Measurements from ENCODE around the gene PALM.
"Not testable (repeated sequence)": the region's sequence is repeated elsewhere in the genome, so short reads cannot be mapped to it uniquely, and the experiment has no call there.

PALM gene

DNA sequence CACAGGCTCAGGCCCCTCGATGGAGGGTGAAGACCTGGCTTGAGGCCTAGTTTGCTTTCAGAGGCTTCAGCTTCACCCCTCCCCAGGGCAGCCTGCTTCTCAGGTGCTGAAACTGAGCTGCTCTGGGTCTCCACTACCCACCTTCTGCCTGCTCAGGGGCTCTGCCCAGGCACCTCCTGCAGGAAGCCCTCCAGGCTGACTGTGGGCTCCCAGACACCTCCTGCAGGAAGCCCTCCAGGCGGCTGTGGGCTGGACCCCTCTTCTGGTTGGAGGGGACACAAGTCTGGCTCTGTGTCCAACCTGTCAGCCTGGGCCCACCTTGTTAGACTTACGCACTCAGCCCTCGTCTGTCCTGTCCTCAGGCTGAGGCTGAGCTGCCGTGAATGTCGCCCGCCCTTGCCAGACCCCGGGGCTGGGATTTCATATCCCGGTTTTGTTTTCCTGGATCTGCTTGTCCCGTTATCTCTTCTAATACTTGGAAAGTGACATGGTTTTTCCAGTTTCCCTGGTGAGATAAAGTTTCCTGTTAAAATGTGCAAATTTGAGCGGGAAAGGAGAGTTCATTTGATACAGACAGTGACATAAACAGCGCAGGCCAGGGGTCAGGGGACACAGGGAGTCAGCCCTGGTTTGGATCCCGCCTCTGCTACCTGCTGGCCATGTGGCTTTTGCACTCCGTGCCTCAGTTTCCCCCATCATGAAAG is 21.4 kb downstream of the PALM start:
- DNase-seq (ENCODE audit: low read depth in 2 of 3, low spot score in 1 of 3): no peak

DNA sequence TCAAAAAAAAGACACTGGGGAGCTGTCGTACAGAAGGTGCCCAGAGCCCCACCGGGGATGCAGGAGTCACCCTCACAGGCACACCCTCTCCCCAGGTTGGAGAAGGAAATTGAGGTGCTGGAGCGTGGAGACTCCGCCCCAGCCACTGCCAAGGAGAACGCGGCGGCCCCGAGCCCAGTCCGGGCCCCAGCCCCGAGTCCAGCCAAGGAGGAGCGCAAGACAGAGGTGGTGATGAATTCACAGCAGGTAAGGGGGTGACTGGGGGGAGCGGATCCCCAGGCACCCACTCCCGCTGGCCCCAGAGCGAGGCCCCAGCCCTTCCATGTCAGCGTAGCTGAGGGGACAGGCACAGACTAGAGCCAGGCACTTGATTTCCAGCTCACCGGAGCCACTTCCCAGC is 22.3 kb downstream of the PALM start:
- DNase-seq (ENCODE audit: low read depth in 2 of 3, low spot score in 1 of 3): no peak

DNA sequence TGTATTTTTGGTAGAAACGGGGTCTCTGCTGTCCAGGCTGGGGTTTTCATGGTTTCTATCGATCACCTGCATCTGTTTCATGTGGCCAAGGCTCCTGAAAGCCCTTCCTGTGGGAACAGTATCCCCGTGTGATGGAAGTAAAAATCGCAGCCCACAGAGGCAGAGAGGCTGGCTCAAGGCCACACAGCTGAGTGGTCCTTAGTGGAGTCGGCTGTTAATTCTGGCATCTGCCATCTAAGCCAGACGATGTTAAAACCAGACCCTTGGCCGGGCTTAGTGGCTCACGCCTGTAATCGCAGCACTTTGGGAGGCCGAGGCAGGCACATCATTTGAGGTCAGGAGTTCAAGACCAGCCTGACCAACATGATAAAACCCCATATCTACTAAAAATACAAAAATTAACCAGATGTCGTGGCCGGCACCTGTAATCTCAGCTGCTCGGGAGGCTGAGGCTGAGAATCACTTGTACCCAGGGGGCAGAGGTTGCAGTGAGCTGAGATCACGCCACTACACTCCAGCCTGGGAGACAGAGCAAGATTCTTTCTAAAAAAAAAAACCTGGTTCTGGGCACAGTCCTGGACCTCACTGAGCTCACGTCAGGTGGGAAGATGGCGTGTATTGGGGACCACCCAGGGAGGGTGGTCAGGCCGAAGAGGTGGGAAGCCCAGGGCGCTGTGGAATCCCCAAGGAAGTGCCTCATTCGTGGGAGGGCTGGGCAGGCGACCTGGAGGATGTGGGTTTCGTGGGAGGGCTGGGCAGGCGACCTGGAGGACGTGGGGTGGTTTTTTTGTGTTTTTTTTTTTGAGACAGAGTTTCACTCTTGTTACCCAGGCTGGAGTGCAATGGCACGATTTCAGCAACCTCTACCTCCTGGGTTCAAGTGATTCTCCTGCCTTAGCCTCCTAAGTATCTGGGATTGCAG is 23.7 kb downstream of the PALM start:
- DNase-seq (ENCODE audit: low read depth in 2 of 3, low spot score in 1 of 3): no peak

DNA sequence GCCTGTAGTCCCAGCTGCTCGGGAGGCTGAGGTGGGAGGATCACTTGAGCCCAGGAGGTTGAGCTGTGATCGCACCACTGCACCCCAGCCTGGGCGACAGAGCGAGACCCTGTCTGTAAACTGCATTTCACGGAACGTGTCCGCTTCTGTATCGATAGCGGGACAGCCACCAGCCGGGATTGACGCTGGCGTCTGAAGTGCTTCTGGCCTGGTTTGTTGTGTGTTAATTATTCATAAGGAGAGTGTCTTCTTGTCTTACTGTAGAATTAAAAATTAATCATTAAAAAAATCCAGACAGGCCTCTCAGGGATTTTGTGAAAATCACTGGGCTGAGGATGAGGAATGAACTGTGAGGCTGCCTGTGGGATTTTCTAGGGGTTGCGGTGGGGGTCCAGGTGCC is 26.0 kb downstream of the PALM start:
- no peak for DNase-seq (ENCODE audit: low read depth in 2 of 3, low spot score in 1 of 3)

DNA sequence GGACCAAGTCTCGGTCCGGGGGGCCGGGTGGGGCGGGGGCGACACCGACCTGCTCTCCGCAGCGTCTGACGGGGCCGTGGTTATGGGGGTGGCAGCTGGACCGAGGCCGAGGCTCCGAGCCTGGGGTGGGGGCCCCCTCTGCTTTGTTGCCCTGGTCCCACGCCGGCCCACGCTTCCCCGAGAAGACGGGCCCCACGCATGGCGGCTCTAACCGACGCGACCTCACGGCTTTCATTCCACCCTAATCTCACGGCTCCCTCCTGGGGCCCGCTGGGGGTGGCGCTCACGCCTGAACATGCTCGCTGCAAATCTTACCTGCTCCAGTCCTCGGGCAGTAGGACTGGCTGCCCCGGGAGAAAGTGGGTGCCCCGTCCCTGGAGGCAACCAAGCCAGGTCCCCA is 27.4 kb downstream of the PALM start:
- DNase-seq (ENCODE audit: low read depth in 2 of 3, low spot score in 1 of 3): no peak

DNA sequence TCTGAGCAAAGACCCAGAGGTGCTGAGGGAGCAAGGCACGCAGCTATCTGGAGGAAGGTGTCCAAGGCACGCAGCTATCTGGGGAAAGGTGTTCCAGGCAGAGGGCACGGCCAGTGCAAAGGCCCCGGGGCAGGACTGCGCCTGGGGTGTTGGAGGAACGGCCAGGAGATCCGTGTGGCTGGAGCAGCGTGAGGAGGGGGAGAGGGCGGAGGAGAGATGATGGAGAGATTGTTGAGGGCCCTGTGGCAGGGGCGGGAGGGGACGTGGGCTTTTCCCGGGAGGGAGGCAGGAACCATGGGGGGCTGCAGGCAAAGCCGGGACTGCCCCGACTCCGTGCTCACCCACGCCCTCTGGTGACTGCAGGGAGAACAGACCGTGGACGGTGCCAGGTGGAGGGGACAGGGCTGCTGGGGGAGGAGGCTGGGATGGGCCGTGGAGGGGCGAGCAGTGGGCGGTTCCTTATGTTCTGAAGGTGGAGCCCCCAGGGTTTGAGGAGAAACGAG is 28.9 kb downstream of the PALM start:
- DNase-seq (ENCODE audit: low read depth in 2 of 3, low spot score in 1 of 3): peak; percentile 22 to 48 (median 42)

DNA sequence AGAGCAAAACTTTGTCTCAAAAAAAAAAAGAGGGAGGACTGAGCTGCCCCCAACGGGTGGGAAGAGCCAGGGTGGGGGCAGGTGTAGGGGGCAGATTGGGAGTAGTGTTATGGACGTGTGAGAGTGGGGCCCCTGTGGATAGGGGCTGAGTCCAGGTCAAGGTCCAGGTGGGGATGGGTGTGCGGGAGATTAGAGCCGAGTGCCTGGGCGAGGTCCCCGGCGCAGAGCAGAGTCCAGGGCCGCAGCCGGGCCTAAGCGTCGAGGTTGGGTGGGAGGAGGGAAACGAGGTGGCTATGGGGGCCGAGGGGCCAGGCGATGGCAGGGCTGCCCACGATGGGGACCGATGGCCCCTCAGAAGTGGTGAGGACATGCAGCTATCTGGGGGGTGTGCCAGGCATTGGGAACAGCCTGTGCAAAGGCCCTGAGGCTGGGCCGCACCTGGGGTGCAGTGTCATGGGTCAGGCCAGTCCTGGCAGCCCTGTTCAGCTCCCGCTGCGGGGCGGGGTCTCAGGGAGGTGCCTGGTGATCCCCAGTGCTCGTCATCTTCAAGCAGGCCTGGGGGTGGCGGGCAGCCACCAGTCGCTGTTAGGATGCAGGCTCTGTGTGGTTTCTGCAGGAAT is 29.9 kb downstream of the PALM start:
- DNase-seq (ENCODE audit: low read depth in 2 of 3, low spot score in 1 of 3): no peak

DNA sequence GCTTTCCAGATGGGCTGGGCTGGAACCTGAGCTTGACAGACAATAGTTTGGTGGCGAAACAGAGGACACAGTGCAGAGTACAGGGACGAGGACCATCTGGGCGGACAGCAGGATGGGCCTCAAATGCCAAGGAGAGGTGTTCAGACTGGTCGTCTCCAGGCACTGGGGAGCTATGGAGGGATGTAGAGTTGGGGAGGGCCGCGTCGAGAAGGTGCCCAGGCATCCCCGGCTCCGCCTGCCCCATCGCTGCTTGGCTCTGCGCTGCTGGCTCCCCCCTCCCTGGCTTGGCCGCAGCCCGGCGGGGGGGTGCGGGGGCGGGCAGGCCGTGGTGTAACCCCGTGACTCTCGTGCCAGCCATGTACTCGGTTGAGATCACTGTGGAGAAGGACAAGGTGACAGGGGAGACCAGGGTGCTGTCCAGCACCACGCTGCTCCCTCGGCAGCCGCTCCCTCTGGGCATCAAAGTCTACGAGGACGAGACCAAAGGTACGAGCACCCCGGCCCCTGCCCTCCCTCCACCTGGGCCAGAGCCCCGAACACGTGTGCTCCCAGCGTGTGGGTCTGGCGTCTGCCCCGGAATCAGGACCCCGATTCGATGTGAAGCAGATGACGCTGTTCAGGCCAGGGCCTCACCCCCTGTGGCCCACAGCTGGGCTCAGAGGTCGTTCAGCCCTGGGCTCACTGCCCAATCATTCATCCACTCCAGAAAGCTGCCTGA is 31.4 kb downstream of the PALM start:
- DNase-seq (ENCODE audit: low read depth in 2 of 3, low spot score in 1 of 3): no peak

DNA sequence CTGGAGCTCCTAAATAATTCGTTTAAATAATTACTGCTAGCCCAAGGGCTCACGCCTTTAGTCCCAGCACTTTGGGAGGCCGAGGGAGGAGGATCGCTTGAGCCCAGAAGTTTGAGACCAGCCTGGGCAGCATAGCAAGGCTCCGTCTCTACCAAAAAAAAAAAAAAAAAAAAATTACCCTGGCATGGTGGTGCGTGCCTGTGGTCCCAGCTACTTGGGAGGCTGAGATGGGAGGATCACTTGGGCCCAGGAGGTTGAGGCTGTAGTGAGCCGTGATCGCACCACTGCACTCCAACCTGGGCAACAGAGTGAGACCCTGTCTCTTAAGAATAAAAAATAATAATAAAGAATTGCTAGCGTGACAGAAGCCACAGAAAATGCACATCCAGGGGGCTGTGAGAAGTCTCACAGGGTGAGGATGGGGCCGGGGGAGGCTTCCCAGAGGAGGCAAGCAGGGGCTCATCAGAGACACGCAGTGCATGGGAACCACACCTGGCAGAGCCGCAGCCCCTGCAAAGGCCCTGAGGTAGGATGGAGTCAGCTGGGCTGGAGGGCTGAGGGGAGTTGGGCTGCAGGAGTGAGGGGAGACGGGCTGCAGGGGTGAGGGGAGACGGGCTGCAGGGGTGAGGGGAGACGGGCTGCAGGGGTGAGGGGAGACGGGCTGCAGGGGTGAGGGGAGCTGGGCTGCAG is 32.2 kb downstream of the PALM start:
- not testable (repeated sequence) for DNase-seq (ENCODE audit: low read depth in 2 of 3, low spot score in 1 of 3)

DNA sequence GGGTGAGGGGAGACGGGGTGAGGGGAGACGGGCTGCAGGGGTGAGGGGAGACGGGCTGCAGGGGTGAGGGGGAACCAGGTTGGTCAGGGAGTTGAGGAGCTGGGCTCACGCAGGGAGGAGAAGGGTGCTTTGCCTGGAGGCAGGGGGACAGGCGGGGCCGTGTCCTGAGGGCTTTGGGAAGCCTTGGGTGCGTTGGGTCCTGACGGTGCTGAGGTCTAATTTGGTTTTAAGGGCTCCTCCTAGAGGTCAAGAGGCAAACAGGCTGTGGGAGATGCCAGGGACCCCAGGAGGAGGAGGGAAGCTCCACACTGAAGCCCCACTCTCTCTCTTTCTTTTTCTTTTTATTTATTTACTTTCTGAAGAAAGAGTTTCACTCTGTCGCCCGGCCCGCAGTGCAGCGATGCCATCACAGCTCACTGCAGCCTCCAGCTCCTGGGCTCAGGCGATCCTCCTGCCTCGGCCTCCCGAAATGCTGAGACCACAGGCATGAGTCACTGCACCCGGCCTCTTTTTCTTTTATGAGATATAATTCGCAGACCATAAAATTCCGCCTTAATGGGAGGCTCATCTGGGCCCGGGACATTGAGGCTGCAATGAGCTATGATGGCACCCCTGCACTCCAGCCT is 32.9 kb downstream of the PALM start:
- no peak for DNase-seq (ENCODE audit: low read depth in 2 of 3, low spot score in 1 of 3)

DNA sequence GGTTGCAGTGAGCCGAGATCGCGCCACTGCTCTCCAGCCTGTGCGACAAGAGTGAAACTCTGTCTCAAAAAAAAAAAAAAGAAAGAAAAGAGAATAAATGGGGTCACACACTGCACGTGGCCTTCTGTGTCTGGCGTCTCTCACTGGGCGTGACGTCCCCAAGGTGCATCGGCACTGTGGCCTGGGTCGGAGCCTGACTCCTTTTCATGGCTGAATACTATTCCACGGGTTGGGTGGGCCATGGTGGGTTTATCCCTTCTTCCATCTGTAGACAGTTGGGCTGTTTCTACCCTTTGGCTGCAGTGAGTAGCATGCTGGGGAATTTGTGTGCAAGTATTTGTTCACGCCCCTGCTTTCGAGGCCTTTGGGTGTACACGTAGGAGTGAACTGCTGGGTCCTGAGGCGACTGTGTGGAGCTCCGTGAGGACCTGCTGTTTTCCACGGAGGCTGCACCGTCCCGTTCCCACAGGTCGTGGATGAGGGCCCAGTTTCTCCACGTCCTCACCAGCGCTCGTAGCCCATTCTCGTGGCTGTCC is 33.9 kb downstream of the PALM start:
- DNase-seq (ENCODE audit: low read depth in 2 of 3, low spot score in 1 of 3): no peak

DNA sequence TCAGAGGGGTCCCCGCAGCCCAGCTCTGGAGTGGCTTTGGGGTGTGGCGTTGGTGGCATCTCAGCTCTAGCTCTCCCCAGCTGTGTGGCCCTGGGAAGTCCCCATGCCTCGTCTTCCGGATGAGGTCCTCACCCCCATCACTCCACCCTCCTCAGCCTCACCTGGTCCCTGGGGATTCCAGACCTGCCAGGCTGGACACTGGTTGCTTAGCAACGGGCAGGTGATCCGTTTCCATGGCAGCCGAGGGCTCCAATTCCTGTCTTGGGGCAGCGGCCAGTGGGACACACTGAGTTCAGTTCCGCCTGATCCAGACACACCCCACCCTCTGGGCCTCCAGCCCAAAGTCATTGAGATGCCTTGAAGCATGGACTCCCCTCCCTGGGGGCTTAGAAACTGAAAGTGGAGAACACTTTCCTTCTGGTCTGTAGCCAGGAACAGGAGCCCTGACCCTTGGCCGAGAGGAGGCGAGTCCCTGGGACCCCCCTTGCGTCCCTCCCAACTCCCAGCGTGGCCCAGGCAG is 34.5 kb downstream of the PALM start:
- no peak for DNase-seq (ENCODE audit: low read depth in 2 of 3, low spot score in 1 of 3)

DNA sequence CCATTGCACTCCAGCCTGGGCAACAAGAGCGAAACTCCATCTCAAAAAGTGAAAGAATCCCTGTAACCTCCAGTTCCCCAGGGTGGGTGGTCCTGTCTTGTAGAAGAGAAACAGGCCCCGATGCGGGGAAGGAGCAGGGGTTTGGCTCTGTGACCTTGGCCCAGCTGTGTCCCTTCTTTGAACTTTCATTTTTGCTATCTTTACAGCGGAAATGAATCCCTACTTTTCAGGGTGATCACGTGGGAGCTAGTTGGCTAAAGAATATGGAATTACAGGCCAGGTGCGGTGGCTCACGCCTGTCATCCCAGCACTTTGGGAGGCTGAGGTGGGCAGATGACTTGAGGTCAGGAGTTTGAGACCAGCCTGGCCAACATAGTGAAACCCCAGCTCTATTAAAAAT is 36.4 kb downstream of the PALM start:
- not testable (repeated sequence) for DNase-seq (ENCODE audit: low read depth in 2 of 3, low spot score in 1 of 3)

DNA sequence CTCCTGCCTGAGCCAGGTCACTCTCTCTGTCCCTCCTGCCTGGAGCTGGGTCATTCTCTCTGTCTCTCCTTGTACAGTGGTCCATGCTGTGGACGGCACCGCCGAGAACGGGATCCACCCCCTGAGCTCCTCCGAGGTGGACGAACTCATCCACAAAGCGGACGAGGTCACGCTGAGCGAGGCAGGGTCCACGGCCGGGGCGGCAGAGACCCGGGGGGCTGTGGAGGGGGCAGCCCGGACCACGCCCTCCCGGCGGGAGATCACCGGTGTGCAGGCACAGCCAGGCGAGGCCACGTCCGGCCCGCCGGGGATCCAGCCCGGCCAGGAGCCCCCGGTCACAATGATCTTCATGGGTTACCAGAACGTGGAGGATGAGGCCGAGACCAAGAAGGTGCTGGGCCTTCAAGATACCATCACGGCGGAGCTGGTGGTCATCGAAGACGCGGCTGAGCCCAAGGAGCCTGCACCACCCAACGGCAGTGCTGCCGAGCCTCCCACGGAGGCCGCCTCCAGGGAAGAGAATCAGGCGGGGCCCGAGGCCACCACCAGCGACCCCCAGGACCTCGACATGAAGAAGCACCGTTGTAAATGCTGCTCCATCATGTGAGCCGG is 37.6 kb downstream of the PALM start:
- no peak for DNase-seq (ENCODE audit: low read depth in 2 of 3, low spot score in 1 of 3)

DNA sequence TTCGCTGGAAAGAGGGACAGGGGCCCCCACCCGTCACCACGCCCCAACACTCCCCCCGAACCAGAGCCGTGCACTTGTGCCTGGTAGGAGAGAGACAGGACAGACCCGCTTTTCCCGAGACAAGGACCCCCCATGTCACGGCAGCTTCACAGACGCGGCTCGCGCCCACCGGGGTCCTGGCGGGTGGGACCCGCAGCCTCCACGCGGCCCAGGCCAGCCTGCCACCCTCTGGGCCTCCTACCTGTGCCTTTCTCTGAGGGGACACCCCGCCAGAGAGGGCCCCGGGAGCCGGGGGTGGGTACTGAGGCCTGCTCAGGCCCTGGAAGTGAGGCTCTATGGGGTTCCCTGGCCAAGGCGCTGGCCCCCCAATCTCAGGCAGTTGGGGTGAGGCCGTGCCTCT is 38.2 kb downstream of the PALM start:
- no peak for DNase-seq (ENCODE audit: low read depth in 2 of 3, low spot score in 1 of 3)

DNA sequence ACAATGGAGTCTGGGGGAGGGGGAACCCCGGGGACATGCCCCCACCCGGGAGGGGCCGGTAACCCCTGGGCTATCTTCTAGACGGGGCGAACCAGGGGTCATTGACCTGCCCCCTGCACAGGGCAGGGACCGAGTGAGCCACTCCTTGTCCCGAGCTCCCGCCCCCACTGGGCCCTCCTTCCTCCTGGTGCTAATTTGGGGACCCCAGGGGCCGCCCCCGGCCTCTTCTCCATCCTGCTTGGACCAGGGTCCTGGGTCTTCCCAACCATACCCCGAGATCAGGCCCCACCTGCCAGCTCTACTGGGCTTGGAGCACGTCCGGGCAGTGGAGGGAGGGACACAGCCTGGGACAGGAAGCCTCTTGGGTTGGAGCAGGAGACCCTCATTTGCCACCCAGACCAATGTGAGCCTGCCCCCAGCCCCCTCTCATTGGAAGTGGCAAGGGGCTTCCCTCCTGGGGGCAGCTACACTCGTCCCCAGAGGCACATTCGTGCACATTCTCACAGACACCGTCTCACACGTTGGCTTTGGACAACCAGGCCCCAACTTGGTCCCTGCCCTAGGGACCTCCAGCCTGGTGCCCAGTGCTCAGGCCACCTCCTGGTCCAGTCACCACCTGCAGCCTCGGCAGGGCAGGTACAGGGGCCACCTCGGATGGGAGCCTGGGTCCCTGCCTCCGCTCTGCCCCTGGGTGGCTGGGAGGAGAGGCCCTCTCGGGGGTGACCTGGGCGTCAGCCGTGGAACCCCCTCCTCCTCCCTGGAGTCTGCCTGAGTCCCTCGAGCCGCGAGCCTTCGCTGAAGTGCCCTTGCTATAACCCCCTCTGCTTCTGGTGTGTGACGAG is 38.9 kb downstream of the PALM start:
- DNase-seq (ENCODE audit: low read depth in 2 of 3, low spot score in 1 of 3): no peak

DNA sequence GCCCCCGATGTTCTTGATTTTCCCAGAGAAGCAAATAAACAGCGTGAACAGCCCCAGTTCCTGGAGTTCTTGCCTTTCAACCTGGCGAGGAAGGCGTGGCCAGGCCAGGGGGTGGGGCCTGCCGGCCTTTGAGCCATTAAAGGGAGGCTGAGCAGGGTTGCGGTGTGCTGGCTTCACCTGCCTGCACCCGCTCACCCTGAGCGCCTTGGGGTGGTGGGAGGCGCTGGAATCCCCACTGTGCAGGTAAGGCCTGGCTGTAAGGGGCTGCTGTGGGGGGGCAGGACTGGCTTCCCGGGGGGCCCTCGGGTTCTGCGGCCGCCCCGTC is 39.5 kb downstream of the PALM start:
- no peak for DNase-seq (ENCODE audit: low read depth in 2 of 3, low spot score in 1 of 3)

DNA sequence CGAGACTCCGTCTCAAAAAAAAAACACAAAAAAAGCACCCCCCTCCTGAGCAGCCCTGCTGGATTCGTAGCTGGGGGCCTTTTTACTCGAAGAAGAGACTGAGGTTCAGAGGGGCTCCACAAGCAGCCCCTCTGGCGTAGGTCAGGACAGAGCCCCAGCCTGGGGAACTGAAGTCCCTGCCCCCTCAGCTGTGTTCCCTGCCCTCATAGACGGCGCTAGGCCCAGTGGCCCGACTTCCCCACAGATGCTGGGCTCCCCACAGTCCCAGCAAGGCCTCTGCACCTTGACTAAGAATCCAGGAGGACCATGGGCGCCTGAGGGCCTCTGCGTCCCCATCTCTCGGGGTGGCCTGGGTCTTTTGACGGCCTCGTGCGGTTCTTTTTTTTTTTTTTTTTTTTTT is 41.1 kb downstream of the PALM start:
- DNase-seq (ENCODE audit: low read depth in 2 of 3, low spot score in 1 of 3): no peak

Data from stimulated activated CD4-positive, alpha-beta T cell treated with anti-CD3 and anti-CD28 coated beads, Interleukin-12 subunit alpha, Interleukin-12 subunit beta, amount 100 ng/mL, for 48 hours (primary cell).